ENCODE results near the gene SPIB.

- TF ChIP-seq GATA3 (IDR thresholded peaks at IDR 0.05; ENCODE audit: low read depth, low read length) = no peak
- no peak for TF ChIP-seq GATA2 (IDR thresholded peaks at IDR 0.05; ENCODE audit: low read depth, low read length)
Measured at GRCh38 chr19:50453243-50453642, 34.5 kb downstream of the SPIB start.
